Loucy (cell line): ENCODE results near the gene PDK3.

Source experiments
- EZH2phosphoT487 ChIP-seq: fragments of 200-600 bp; IDR thresholded peaks from 2 replicates; pipeline ENCODE4 v1.6.1; 2018; ENCODE audit warnings: antibody characterized with exemption, mild to moderate bottlenecking, moderate library complexity, borderline replicate concordance
- TF ChIP-seq, protein P1 (sequence below): fragments of 200-600 bp; sonication (generic); conservative IDR thresholded peaks from 2 replicates; pipeline ENCODE4 v1.5.1; 2014; ENCODE audit warnings: mild to moderate bottlenecking, antibody characterized with exemption, low read length

DNA sequence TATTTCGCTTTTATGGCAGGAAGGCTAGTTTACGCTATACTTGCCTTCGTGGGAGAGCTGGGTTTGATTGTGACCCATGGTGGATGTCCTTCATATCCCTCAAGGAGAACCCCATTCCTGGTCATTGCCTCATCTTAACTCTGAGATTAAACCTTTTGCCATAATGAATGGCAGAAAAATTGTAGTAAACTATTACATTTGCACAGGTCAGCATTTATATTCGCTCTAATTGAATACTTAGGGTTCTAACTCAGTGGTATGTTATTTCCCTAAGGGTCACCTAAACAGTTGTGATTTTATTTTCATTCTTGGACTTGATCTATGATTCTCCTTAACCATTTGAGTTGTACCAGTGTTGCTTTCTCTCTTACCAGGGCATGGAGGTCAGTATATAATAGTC lies 13.4 kb downstream of the PDK3 start:
- TF ChIP-seq, protein P1, sequence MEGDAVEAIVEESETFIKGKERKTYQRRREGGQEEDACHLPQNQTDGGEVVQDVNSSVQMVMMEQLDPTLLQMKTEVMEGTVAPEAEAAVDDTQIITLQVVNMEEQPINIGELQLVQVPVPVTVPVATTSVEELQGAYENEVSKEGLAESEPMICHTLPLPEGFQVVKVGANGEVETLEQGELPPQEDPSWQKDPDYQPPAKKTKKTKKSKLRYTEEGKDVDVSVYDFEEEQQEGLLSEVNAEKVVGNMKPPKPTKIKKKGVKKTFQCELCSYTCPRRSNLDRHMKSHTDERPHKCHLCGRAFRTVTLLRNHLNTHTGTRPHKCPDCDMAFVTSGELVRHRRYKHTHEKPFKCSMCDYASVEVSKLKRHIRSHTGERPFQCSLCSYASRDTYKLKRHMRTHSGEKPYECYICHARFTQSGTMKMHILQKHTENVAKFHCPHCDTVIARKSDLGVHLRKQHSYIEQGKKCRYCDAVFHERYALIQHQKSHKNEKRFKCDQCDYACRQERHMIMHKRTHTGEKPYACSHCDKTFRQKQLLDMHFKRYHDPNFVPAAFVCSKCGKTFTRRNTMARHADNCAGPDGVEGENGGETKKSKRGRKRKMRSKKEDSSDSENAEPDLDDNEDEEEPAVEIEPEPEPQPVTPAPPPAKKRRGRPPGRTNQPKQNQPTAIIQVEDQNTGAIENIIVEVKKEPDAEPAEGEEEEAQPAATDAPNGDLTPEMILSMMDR = no peak
- TF ChIP-seq EZH2phosphoT487 = no peak
